Coronary artery (tissue), 2 donors: ENCODE measurements around the gene TNS3.

Experiments
- DNase-seq: peaks from one replicate; pipeline ENCODE4 v3.0.0-alpha.2; 2017; ENCODE audit warnings: low spot score
- H3K27ac ChIP-seq, 2 donors: fragments of 200-600 bp; sonication (generic); one replicate each; pipeline ENCODE4 v1.5.1; 2016 to 2019
- H3K4me3 ChIP-seq: fragments of 200-600 bp; sonication (generic); 2 replicates; pipeline ENCODE4 v1.5.1; 2016; ENCODE audit warnings: mild to moderate bottlenecking, moderate library complexity
- CTCF ChIP-seq: fragments of 200-600 bp; sonication (generic); IDR thresholded peaks from one replicate; pipeline ENCODE4 v1.5.1; 2019; ENCODE audit warnings: antibody characterized with exemption

Gene TNS3

GRCh38 chr7:47421456-47421855, 160.5 kb downstream of the TNS3 start:
- Histone ChIP-seq H3K4me3 (no peak overlapping the region), H3K27ac (no peak overlapping the region)
- DNase-seq, result no peak
- TF ChIP-seq CTCF, result no peak

- H3K4me3 ChIP-seq, result no peak overlapping the region
- peak; percentile 53 for DNase-seq
These were observed 161.7 kb downstream of the TNS3 start for GRCh38 chr7:47420122-47420780.

GRCh38 chr7:47419471-47419870, 162.4 kb downstream of the TNS3 start:
- peak; percentile 31 for DNase-seq
- H3K4me3 ChIP-seq, result no peak overlapping the region
- peak overlapping the region in 1 of 2 donors; percentile 24 for H3K27ac ChIP-seq
- no peak for TF ChIP-seq CTCF

More at GRCh38 chr7:47420122-47420780, 161.7 kb downstream of the TNS3 start:
- no peak for TF ChIP-seq CTCF
- H3K27ac ChIP-seq, result no peak overlapping the region

- TF ChIP-seq CTCF, result no peak
These were observed 163.2 kb downstream of the TNS3 start for GRCh38 chr7:47418601-47419309.

GRCh38 chr7:47416492-47417480, 165.1 kb downstream of the TNS3 start:
- H3K27ac ChIP-seq, result peak overlapping the region in 1 of 2 donors; percentile 44
- TF ChIP-seq CTCF, result no peak
- H3K4me3 ChIP-seq, result no peak overlapping the region
- peak; percentile 71 for DNase-seq

More at GRCh38 chr7:47418601-47419309, 163.2 kb downstream of the TNS3 start:
- Histone ChIP-seq H3K27ac (peak overlapping the region in 1 of 2 donors; percentile 24), H3K4me3 (no peak overlapping the region)
- DNase-seq, result peak; percentile 61

- DNase-seq, result peak; percentile 61
- Histone ChIP-seq H3K27ac (no peak overlapping the region), H3K4me3 (no peak overlapping the region)
- TF ChIP-seq CTCF, result no peak
These were observed 166.3 kb downstream of the TNS3 start for GRCh38 chr7:47415318-47416212.
